BLaER1 treated with 17β-estradiol and CSF1 and Interleukin-3, amounts not matched to agents 10 nM and 100 nM (cell line): ENCODE data around the gene C14orf132.

Source experiments
- H3K27ac ChIP-seq, 11 experiments: shearing (Covaris generic); formaldehyde crosslinking; 2 replicates each; pipeline ENCODE4 v1.8.1; 2022
- H3K27me3 ChIP-seq, 11 experiments: shearing (Covaris generic); formaldehyde crosslinking; 2 replicates each; pipeline ENCODE4 v1.8.1; 2022
- H3K36me3 ChIP-seq, 11 experiments: shearing (Covaris generic); formaldehyde crosslinking; 2 replicates each; pipeline ENCODE4 v1.8.1; 2022
- H3K4me1 ChIP-seq, 10 experiments: shearing (Covaris generic); formaldehyde crosslinking; 2 replicates each; pipeline ENCODE4 v1.8.1; 2022
- H3K4me2 ChIP-seq, 11 experiments: shearing (Covaris generic); formaldehyde crosslinking; 2 replicates each; pipeline ENCODE4 v1.8.1; 2022
- H3K4me3 ChIP-seq, 10 experiments: shearing (Covaris generic); formaldehyde crosslinking; 2 replicates each; pipeline ENCODE4 v1.8.1; 2022
- H3K9ac ChIP-seq, 11 experiments: shearing (Covaris generic); formaldehyde crosslinking; 2 replicates each; pipeline ENCODE4 v1.8.1; 2022
- H3K9me3 ChIP-seq, 11 experiments: shearing (Covaris generic); formaldehyde crosslinking; replicated peaks in 1 of 11; 2 replicates each; pipeline ENCODE4 v1.8.1; 2022
- H4K20me1 ChIP-seq, 11 experiments: shearing (Covaris generic); formaldehyde crosslinking; 2 replicates each; pipeline ENCODE4 v1.8.1; 2022
- Cebpa-rat ChIP-seq, 11 experiments: shearing (Covaris generic); IDR thresholded peaks; 2 replicates each; pipeline ENCODE4 v1.8.1; 2022

The C14orf132 gene

DNA sequence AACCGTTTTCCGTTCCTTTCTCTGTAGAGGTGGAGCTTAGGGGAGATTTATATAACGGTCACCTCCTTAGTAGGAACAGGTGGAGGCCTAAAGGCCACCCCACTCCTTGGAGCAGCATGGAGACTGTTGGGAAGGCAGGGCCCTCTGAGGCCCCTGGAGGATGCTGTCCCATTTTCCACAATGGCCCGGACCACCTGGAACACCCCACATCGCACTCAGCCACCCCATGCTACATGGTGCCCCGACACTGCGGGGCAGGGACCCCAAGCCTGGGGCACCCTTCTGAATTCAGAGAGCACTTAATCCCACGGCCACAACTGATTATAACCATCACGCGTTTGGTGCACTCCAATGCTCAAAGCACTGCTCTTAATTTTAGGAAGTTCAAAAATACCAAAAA, 41.4 kb downstream of the C14orf132 start:
- Histone ChIP-seq H3K36me3 (peaks cover 0 to 19% (median 0%) of the 10 kb centered on the region in 11 experiments; a peak in 3 of 22 replicates), H3K4me3 (no peak overlapping the region), H3K27me3 (no peaks in the 10 kb centered on the region), H3K4me1 (peaks cover 26 to 66% (median 47%) of the 10 kb centered on the region in 10 experiments), H3K27ac (no peak overlapping the region), H3K9me3 (no peaks in the 10 kb centered on the region; a peak in 1 of 22 replicates), H3K4me2 (peak overlapping the region in 2 of 11 experiments; percentile 28 to 46; a peak in 4 of 22 replicates), H3K9ac (no peak overlapping the region), H4K20me1 (peaks cover 0 to 49% (median 27%) of the 10 kb centered on the region in 11 experiments; a peak in 15 of 22 replicates)
- no peak for TF ChIP-seq Cebpa-rat (IDR thresholded peaks at IDR 0.05)

DNA sequence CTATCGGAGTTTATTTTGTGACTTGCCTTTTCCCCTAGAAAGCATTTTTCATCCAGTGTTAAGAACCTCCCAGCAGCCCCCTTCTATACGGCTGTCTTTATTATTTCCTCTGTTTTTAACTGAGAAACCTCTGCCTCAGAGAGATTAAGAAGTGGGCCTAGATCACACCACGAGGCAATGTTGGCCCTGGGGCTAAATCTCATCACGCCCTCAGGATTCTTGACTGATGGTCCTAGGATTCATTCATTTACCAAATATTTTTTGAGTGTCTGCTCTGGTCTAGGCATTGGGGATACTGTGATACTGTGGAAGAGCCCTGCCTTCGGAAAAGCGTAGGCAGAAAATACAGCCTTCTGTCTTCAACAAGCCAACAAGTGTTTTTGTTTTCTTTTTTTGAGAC, 42.1 kb downstream of the C14orf132 start:
- H4K20me1 ChIP-seq: peaks cover 0 to 52% (median 27%) of the 10 kb centered on the region in 11 experiments; a peak in 15 of 22 replicates

DNA sequence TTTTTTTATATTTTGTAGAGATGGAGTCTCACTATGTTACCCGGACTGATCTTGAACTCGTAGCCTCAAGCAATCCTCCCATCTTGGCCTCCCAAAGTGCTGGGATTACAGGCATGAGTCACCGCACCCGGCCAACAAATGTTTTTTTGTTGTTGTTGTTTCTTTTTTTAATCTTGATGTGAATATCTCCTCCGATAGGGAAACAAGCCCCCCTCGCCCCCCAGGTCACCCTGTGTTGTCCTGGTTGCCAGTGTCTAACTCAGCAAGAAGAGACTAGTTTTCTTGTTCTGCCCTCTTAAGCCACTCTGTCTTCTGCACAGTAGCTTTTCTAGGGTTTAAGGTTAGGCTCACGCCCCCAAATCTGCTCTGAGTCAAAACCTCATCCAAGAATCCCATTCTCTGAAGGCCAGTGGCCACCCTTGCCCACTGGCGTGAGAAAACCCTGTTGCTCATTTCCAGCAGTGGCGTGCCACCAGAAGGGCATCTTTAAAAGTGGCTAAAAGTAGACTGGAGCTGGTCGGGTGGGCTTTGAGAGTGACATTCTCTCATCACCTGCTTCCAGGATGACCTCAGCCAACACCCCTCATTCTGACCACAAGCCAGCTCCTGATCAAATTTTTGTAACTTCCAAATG, 42.7 kb downstream of the C14orf132 start:
- peaks cover 5 to 27% (median 6%) of the 10 kb centered on the region in 11 experiments; a peak in 20 of 22 replicates for H3K36me3 ChIP-seq
- TF ChIP-seq Cebpa-rat (IDR thresholded peaks at IDR 0.05): no peak
- H3K4me2 ChIP-seq: no peak overlapping the region
- peaks cover 35 to 71% (median 57%) of the 10 kb centered on the region in 10 experiments for H3K4me1 ChIP-seq
- H4K20me1 ChIP-seq: peaks cover 0 to 51% (median 27%) of the 10 kb centered on the region in 11 experiments; a peak in 15 of 22 replicates
- no peak overlapping the region for H3K4me3 ChIP-seq
- H3K9me3 ChIP-seq: no peaks in the 10 kb centered on the region; a peak in 1 of 22 replicates
- no peaks in the 10 kb centered on the region for H3K27me3 ChIP-seq
- no peak overlapping the region for H3K9ac ChIP-seq
- H3K27ac ChIP-seq: no peak overlapping the region

More for the DNA sequence above, 42.1 kb downstream of the C14orf132 start:
- Histone ChIP-seq H3K36me3 (peaks cover 0 to 21% (median 0%) of the 10 kb centered on the region in 11 experiments; a peak in 6 of 22 replicates), H3K27ac (no peak overlapping the region), H3K9me3 (no peaks in the 10 kb centered on the region; a peak in 1 of 22 replicates), H3K4me2 (no peak overlapping the region), H3K9ac (no peak overlapping the region), H3K27me3 (no peaks in the 10 kb centered on the region), H3K4me1 (peaks cover 32 to 72% (median 54%) of the 10 kb centered on the region in 10 experiments), H3K4me3 (no peak overlapping the region)
- no peak for TF ChIP-seq Cebpa-rat (IDR thresholded peaks at IDR 0.05)

DNA sequence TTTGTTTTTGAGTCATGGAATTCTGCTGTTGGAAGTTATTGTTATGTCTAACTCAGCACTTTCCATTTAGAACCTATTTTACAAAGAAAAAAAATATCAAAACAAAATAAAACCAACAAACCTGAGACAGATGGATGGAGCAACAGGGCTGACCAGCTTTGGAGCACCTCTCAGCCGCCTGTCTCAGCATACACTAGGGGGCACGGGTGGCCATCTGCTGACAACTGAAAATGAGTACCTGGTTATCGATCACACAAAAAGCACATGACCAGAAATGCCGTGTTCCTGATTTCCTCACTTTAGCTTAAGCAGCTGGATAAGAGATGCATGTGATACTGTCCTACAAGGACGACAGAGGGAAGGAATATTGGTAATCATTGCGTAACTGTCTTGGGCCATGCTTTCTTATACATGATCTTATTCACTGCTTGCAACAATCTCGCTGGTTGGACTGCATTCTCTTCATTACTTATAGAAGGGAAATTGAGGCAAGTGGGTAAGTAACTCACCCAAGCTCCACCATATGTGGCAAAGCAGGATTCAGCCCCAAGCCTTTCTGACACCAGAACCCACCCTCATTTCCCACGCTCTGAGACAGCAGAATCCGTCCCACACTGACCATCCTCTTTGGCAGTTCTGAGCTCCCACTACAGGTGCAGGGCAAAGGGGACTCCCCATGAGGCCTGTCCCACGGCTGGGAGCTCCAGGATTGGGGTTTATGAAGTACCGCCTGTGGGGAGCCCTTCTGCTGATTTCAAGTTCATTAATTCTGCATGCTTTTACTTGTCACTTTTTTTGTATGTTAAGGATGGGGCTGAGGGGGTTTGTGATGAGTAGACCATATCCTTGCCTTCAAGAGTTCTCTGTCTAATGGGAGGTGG, 43.5 kb downstream of the C14orf132 start:
- peak in 5 of 11 experiments; percentile 34 to 81 (median 62); a peak in 6 of 22 replicates for TF ChIP-seq Cebpa-rat (IDR thresholded peaks at IDR 0.05)
- no peaks in the 10 kb centered on the region for H3K27me3 ChIP-seq
- peaks cover 0 to 43% (median 22%) of the 10 kb centered on the region in 11 experiments; a peak in 15 of 22 replicates for H4K20me1 ChIP-seq
- H3K27ac ChIP-seq: no peak overlapping the region
- no peak overlapping the region for H3K4me2 ChIP-seq
- H3K4me1 ChIP-seq: peaks cover 38 to 64% (median 55%) of the 10 kb centered on the region in 10 experiments
- H3K36me3 ChIP-seq: peaks cover 5 to 35% (median 14%) of the 10 kb centered on the region in 11 experiments; a peak in 20 of 22 replicates
- no peak overlapping the region for H3K9ac ChIP-seq
- H3K4me3 ChIP-seq: no peak overlapping the region
- no peaks in the 10 kb centered on the region; a peak in 1 of 22 replicates for H3K9me3 ChIP-seq

DNA sequence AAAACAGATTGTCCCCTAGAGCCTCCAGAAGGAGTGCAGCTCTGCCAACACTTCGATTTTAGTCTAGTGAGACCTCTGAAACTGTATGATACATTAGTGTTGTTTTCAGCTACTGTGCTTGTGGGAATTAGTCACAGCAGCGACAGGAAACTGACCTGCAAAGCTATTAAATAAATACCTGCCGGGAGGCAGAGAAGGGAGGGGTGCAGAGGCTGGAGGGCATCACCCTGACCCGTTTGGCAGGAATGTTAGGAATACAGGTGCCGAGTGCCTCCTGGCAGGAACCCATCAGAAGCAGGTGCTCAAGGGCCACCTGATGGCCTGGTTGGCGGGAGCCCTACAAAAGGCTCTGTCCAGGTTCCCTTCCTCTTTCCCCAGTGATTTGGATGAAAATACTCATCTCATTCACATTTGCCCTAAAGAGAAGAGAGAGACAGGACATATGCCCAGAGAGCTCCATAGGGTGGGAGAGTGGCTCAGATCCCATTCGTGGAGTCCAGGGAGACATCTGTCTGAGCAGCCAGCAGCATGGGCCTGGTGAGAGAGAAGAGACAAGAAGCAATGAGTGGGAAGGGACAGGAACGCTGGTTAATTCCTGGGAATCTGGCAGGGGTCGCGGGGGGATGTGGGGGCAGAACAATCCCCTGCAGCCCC, 44.6 kb downstream of the C14orf132 start:
- H4K20me1 ChIP-seq: peaks cover 0 to 38% (median 14%) of the 10 kb centered on the region in 11 experiments; a peak in 14 of 22 replicates

DNA sequence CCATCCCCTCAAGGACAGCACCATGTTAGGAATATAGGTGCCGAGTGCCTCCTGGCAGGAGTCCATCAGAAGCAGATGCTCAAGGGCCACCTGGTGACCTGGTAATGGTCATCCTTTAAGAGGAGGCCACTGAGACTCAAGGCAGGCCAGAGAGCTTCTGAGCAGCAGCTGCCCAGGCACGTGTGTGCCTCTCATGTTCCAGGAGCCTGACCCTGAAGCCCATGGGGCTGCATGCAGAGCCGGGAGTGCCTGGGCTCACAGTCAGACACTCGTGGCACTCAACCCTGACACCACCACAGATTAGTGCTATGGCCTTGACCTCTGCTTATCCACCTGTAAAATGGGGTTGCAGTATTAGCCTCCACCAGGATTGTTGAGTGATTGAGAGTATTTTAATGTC, 45.6 kb downstream of the C14orf132 start:
- Histone ChIP-seq H3K27me3 (no peaks in the 10 kb centered on the region), H4K20me1 (peaks cover 0 to 38% (median 13%) of the 10 kb centered on the region in 11 experiments; a peak in 11 of 22 replicates), H3K27ac (no peak overlapping the region; a peak in 1 of 22 replicates), H3K4me2 (peak overlapping the region; percentile 53 to 78 (median 69); a peak in 19 of 22 replicates), H3K36me3 (peaks cover 5 to 54% (median 32%) of the 10 kb centered on the region in 11 experiments; a peak in 20 of 22 replicates), H3K4me3 (no peak overlapping the region), H3K9ac (no peak overlapping the region), H3K4me1 (peaks cover 26 to 59% (median 51%) of the 10 kb centered on the region in 10 experiments), H3K9me3 (no peaks in the 10 kb centered on the region; a peak in 1 of 22 replicates)
- TF ChIP-seq Cebpa-rat (IDR thresholded peaks at IDR 0.05): no peak

More for the DNA sequence above, 44.6 kb downstream of the C14orf132 start:
- Histone ChIP-seq H3K4me3 (no peak overlapping the region), H3K27me3 (no peaks in the 10 kb centered on the region), H3K4me2 (peak overlapping the region in 2 of 11 experiments; percentile 69 to 73; a peak in 2 of 22 replicates), H3K9ac (no peak overlapping the region), H3K9me3 (no peaks in the 10 kb centered on the region; a peak in 1 of 22 replicates), H3K36me3 (peaks cover 5 to 45% (median 25%) of the 10 kb centered on the region in 11 experiments; a peak in 20 of 22 replicates), H3K4me1 (peaks cover 29 to 58% (median 50%) of the 10 kb centered on the region in 10 experiments), H3K27ac (no peak overlapping the region)
- no peak for TF ChIP-seq Cebpa-rat (IDR thresholded peaks at IDR 0.05)

DNA sequence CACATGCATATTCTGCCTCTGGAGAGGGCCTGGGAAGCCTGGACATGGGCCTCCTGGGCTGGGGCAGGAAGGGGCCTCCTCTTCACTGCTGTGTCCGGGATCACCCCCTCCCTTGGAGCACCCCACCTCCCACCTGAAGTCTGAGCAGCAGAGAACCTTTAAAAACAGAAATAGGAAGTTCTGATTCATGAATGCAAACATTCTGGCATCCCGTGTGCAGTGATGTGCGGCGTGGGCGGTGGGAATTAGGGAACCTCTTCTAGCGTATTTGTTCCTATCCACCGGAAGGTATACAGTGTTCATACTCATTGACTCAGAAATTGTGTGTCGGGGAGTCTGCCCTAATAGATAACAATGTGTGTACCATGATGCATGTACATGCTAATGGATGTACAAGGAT, 46.2 kb downstream of the C14orf132 start:
- H3K36me3 ChIP-seq: peaks cover 5 to 55% (median 32%) of the 10 kb centered on the region in 11 experiments; a peak in 20 of 22 replicates
- H3K27me3 ChIP-seq: no peaks in the 10 kb centered on the region
- H3K4me3 ChIP-seq: no peak overlapping the region
- H3K4me2 ChIP-seq: peak overlapping the region; percentile 53 to 78 (median 69)
- H3K9ac ChIP-seq: no peak overlapping the region
- H3K27ac ChIP-seq: no peak overlapping the region; a peak in 1 of 22 replicates
- H4K20me1 ChIP-seq: peaks cover 0 to 39% (median 13%) of the 10 kb centered on the region in 11 experiments; a peak in 11 of 22 replicates
- no peaks in the 10 kb centered on the region for H3K9me3 ChIP-seq
- no peak for TF ChIP-seq Cebpa-rat (IDR thresholded peaks at IDR 0.05)
- peaks cover 26 to 65% (median 56%) of the 10 kb centered on the region in 10 experiments for H3K4me1 ChIP-seq

DNA sequence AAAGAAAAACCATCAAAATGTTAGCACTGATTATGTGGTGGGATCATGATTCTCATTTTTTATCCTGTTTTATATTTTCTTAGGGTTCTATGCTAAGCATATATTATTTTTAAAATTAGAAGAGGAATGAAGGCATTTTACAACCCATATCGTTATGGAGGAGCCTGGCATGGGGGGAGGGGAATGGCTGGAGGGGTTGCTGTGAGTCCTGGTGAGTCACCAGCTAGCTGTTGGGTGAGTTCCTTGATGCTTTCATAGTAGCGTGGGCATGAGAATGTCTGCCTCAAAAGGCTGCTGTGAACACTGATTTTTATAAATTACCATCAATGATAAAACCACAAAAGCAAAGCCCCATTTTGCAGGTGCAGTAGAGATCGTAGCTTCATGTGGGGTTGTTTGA, 46.9 kb downstream of the C14orf132 start:
- Histone ChIP-seq H3K4me1 (peaks cover 26 to 72% (median 60%) of the 10 kb centered on the region in 10 experiments), H3K9ac (no peak overlapping the region), H4K20me1 (peaks cover 0 to 45% (median 15%) of the 10 kb centered on the region in 11 experiments; a peak in 13 of 22 replicates), H3K27ac (no peak overlapping the region), H3K36me3 (peaks cover 5 to 49% (median 32%) of the 10 kb centered on the region in 11 experiments; a peak in 20 of 22 replicates), H3K4me3 (no peak overlapping the region), H3K9me3 (no peaks in the 10 kb centered on the region), H3K27me3 (no peaks in the 10 kb centered on the region), H3K4me2 (peak overlapping the region; percentile 53 to 78 (median 69))
- TF ChIP-seq Cebpa-rat (IDR thresholded peaks at IDR 0.05): no peak
